Ascending aorta (tissue), 2 donors: ENCODE data around the gene FAT1. TPM values are rescaled to one million over a fixed set of nuclear protein-coding genes. Genes with fewer than 3 reads are reported as not detected.

ENCODE experiments used
- DNase-seq, 2 donors: peaks; one replicate each; pipeline ENCODE4 v3.0.0-alpha.2; 2019; ENCODE audit warnings: low spot score in 2 of 2
- H3K27ac ChIP-seq, 2 donors: fragments of 200-600 bp; sonication (generic); one replicate each; pipeline ENCODE4 v1.5.1; 2016 to 2017; ENCODE audit warnings: mild to moderate bottlenecking in 1 of 2
- H3K27me3 ChIP-seq: fragments of 200-600 bp; sonication (generic); one replicate; pipeline ENCODE4 v1.5.1; 2017
- H3K36me3 ChIP-seq, 2 donors: fragments of 200-600 bp; sonication (generic); one replicate each; pipeline ENCODE4 v1.5.1; 2016
- H3K4me1 ChIP-seq, 2 donors: fragments of 200-600 bp; sonication (generic); one replicate each; pipeline ENCODE4 v1.5.1; 2016 to 2017; ENCODE audit warnings: mild to moderate bottlenecking in 1 of 2
- H3K4me3 ChIP-seq, 2 donors: fragments of 200-600 bp; sonication (generic); one replicate each; pipeline ENCODE4 v1.5.1; 2016 to 2017; ENCODE audit warnings: mild to moderate bottlenecking in 1 of 2
- H3K9me3 ChIP-seq, 2 donors: fragments of 200-600 bp; sonication (generic); one replicate each; pipeline ENCODE4 v1.5.1; 2016
- CTCF ChIP-seq, 3 experiments: fragments of 200-600 bp in 2 of 3; fragments of 450-650 bp in 1 of 3; sonication (generic) in 2 of 3; IDR thresholded peaks; one replicate each; pipeline ENCODE4 v1.5.1; 2016 to 2019; ENCODE audit warnings: antibody characterized with exemption in 3 of 3, mild to moderate bottlenecking in 1 of 3, moderate library complexity in 1 of 3
- intact Hi-C: fragments of 100-400 bp; cut with DNase I; formaldehyde crosslinking; loops from one replicate; pipeline ENCODE4 v1.15.1; 2023
- total RNA-seq: library from RNA; depleted of rRNA; stranded (reverse); fragments of >200 nt; gene quantifications from one replicate; pipeline ENCODE4 v1.1.0, GENCODE V29; 2016

FAT1 gene
- total RNA-seq, 1 donor from 2014 or later = 52.9 TPM

DNA sequence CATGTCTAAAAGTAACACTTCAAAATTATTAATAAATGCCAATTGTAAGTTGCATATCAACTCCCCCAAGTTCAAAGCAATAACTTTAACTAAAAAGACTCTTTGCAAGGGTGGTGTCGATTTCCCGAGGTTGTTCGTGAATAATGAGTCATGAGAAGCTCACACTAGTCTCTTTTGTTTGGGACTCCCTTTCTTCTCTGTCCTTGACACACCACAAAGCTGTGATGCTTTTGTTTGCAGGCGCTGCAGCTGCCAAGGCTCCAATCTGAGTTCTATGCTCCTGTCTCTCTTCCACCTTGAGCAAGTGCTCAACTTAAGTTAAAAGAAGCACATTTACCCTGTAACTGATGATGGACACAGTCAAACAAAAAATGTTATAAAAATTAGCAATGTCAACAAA lies 65.9 kb downstream of the FAT1 start:
- H3K27ac ChIP-seq = no peak overlapping the region
- intact Hi-C loops = no loop called here

DNA sequence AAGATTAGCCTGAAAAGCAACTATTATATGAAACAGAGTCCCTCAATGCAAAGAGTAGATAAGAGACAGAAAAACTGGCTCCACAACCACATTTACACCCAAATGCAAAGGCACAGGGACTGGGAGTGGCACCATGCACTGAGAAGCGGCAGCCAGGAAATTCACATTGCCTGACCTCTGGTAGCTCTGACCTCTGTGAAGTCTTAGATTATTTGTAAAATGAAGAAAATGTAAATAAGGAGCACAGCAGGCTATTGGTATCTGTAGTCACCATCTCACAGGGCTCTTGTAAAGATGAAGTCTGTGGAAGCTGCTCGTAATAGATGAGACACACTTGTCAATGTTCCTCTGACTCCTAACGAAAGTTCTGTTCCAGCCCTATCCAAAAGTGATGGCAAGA lies 69.7 kb downstream of the FAT1 start:
- intact Hi-C loops = no loop called here
- TF ChIP-seq CTCF (IDR thresholded peaks at IDR 0.05) = no peak
- peaks cover 0 to 9% of the 10 kb centered on the region in 2 donors for H3K4me1 ChIP-seq
- H3K9me3 ChIP-seq = no peaks in the 10 kb centered on the region
- H3K27ac ChIP-seq = no peak overlapping the region
- DNase-seq = no peak
- H3K36me3 ChIP-seq = no peaks in the 10 kb centered on the region
- H3K4me3 ChIP-seq = no peak overlapping the region
- H3K27me3 ChIP-seq = no peaks in the 10 kb centered on the region

More for the DNA sequence above, 65.9 kb downstream of the FAT1 start:
- no peak for TF ChIP-seq CTCF (IDR thresholded peaks at IDR 0.05)
- DNase-seq = no peak
- peaks cover 0 to 16% of the 10 kb centered on the region in 2 donors for H3K36me3 ChIP-seq
- no peaks in the 10 kb centered on the region for H3K4me1 ChIP-seq
- H3K9me3 ChIP-seq = no peaks in the 10 kb centered on the region
- H3K4me3 ChIP-seq = no peak overlapping the region
- H3K27me3 ChIP-seq = no peaks in the 10 kb centered on the region

GRCh38 chr4:186651624-186652023 lies 72.0 kb downstream of the FAT1 start:
- Histone ChIP-seq H3K27ac (peak overlapping the region; percentile 58 to 63), H3K4me1 (peaks cover 0 to 9% of the 10 kb centered on the region in 2 donors), H3K9me3 (no peaks in the 10 kb centered on the region), H3K36me3 (no peaks in the 10 kb centered on the region), H3K27me3 (no peaks in the 10 kb centered on the region), H3K4me3 (peak overlapping the region; percentile 44 to 63)
- TF ChIP-seq CTCF (IDR thresholded peaks at IDR 0.05) = no peak
- intact Hi-C loops = loop anchor here (2.0 kb wide), 1 partner anchor 29 kb away; no protein-coding TSS in a partner anchor
- peak; percentile 24 to 85 for DNase-seq

DNA sequence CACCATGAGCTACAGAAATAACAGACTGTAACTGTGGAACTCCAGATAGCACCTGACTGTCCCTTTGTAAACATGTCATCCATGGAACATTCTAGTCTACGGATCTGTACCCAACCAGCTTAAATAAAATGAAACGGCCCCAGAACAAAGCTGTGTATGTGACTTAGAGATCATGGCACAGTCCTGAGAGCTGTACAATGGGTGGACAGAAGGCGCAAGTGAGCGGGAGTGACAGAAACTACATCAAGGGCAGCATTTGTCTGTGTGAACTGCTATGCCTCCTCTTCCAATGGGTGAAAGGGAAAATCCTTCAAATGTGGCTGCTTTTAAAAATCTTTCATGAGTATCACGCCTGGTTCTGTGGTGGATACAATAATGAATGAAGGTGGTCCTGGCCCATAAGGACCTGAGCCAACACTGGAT lies 72.5 kb downstream of the FAT1 start:
- intact Hi-C loops = loop anchor here (2.0 kb wide), 1 partner anchor 28 kb away; no protein-coding TSS in a partner anchor
- peaks cover 0 to 9% of the 10 kb centered on the region in 2 donors for H3K4me1 ChIP-seq
- no peaks in the 10 kb centered on the region for H3K9me3 ChIP-seq
- peak overlapping the region; percentile 44 to 63 for H3K4me3 ChIP-seq
- H3K36me3 ChIP-seq = no peaks in the 10 kb centered on the region
- H3K27me3 ChIP-seq = no peaks in the 10 kb centered on the region
- H3K27ac ChIP-seq = peak overlapping the region; percentile 58 to 63
- no peak for TF ChIP-seq CTCF (IDR thresholded peaks at IDR 0.05)
- DNase-seq = no peak

GRCh38 chr4:186650401-186651180 lies 73.1 kb downstream of the FAT1 start:
- no peak for TF ChIP-seq CTCF (IDR thresholded peaks at IDR 0.05)
- no peaks in the 10 kb centered on the region for H3K36me3 ChIP-seq
- intact Hi-C loops = loop anchor here (2.0 kb wide), 1 partner anchor 28 kb away; no protein-coding TSS in a partner anchor
- no peaks in the 10 kb centered on the region for H3K27me3 ChIP-seq
- no peak overlapping the region for H3K4me3 ChIP-seq
- no peak for DNase-seq
- peak overlapping the region in 1 of 2 donors; percentile 13 for H3K27ac ChIP-seq
- peaks cover 0 to 9% of the 10 kb centered on the region in 2 donors for H3K4me1 ChIP-seq
- no peaks in the 10 kb centered on the region for H3K9me3 ChIP-seq
